Activated CD8-positive, alpha-beta memory T cell treated with anti-CD3 and anti-CD28 coated beads, Interleukin-2, amount 10 ng/mL, durations not matched to agents 7 days and 5 days (primary cell): ENCODE measurements around the gene PPFIA2. TPM values are rescaled to one million over a fixed set of nuclear protein-coding genes. Genes with fewer than 3 reads are reported as not detected.

Experiments used
- ATAC-seq: fragments of 150-1000 bp; cut with Tn5 transposase; one replicate; pipeline ENCODE4 v1.10.0; 2021; ENCODE audit warnings: moderate library complexity
- CTCF ChIA-PET: fragments of 350-600 bp; sonication (Branson Sonifier 250); formaldehyde crosslinking; loops from one replicate; lab custom pipeline; 2021; ENCODE audit warnings: antibody characterized with exemption; lab: Charles Lee
- DNase-seq: peaks from one replicate; pipeline ENCODE4 v3.0.0-alpha.2; 2020
- H3K27ac Mint-ChIP-seq: one replicate; pipeline ENCODE4 v1.8.0; 2021; ENCODE audit warnings: mild to moderate bottlenecking, mixed read lengths
- H3K27me3 Mint-ChIP-seq: one replicate; pipeline ENCODE4 v1.8.0; 2021; ENCODE audit warnings: mixed read lengths
- H3K36me3 Mint-ChIP-seq: one replicate; pipeline ENCODE4 v1.8.0; 2021; ENCODE audit warnings: mild to moderate bottlenecking, mixed read lengths
- H3K4me1 Mint-ChIP-seq: one replicate; pipeline ENCODE4 v1.8.0; 2021; ENCODE audit warnings: mixed read lengths
- H3K4me3 Mint-ChIP-seq: one replicate; pipeline ENCODE4 v1.8.0; 2021; ENCODE audit warnings: mild to moderate bottlenecking, moderate library complexity, mixed read lengths
- H3K9me3 Mint-ChIP-seq: one replicate; pipeline ENCODE4 v1.8.0; 2022; ENCODE audit warnings: low read depth, mixed read lengths
- total RNA-seq, 2 experiments: library from RNA; stranded (reverse); gene quantifications; one replicate each; pipeline ENCODE4 v1.2.3, GENCODE V29; 2021

PPFIA2 gene
- total RNA-seq, 2 experiments from 2014 or later, result not detected

GRCh38 chr12:81440001-81440400, 319.1 kb downstream of the PPFIA2 start:
- CTCF ChIA-PET, result no interaction called here
- H3K27me3 Mint-ChIP-seq, result no peaks in the 10 kb centered on the region
- ATAC-seq, result no peak
- no peak overlapping the region for H3K27ac Mint-ChIP-seq
- no peaks in the 10 kb centered on the region for H3K36me3 Mint-ChIP-seq
- H3K9me3 Mint-ChIP-seq, result no peaks in the 10 kb centered on the region
- no peak for DNase-seq
- H3K4me1 Mint-ChIP-seq, result no peaks in the 10 kb centered on the region
- H3K4me3 Mint-ChIP-seq, result no peak overlapping the region

GRCh38 chr12:81439344-81439743, 319.8 kb downstream of the PPFIA2 start:
- CTCF ChIA-PET, result no interaction called here
- ATAC-seq (no peak), DNase-seq (no peak)
- H3K9me3 Mint-ChIP-seq, result no peaks in the 10 kb centered on the region
- no peaks in the 10 kb centered on the region for H3K4me1 Mint-ChIP-seq
- no peaks in the 10 kb centered on the region for H3K36me3 Mint-ChIP-seq
- H3K27me3 Mint-ChIP-seq, result no peaks in the 10 kb centered on the region
- H3K4me3 Mint-ChIP-seq, result no peak overlapping the region
- no peak overlapping the region for H3K27ac Mint-ChIP-seq

DNA sequence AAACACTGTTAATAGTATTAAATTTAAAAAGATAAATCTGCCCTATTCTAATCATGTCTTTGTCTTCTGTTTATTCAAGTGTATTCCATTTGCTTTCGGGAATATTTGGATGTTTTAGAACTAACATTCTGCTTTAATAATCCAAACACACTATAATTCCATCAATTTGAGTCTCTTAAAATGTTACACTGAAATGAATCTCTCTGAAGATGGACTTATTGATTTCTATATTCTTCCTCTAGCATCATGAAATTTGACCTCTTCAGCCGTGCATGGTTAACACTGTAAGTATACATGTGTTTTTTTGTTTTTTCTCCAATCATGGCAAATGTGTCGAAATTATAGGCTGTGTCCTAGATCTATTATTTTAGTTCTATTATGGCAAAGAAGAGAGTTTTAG, 342.1 kb downstream of the PPFIA2 start:
- no peak for DNase-seq
- H3K9me3 Mint-ChIP-seq, result peaks cover 3% of the 10 kb centered on the region
- H3K4me3 Mint-ChIP-seq, result no peak overlapping the region
- H3K27ac Mint-ChIP-seq, result no peak overlapping the region
- no peaks in the 10 kb centered on the region for H3K27me3 Mint-ChIP-seq
- CTCF ChIA-PET, result no interaction called here
- no peaks in the 10 kb centered on the region for H3K4me1 Mint-ChIP-seq
- no peaks in the 10 kb centered on the region for H3K36me3 Mint-ChIP-seq
- ATAC-seq, result no peak

DNA sequence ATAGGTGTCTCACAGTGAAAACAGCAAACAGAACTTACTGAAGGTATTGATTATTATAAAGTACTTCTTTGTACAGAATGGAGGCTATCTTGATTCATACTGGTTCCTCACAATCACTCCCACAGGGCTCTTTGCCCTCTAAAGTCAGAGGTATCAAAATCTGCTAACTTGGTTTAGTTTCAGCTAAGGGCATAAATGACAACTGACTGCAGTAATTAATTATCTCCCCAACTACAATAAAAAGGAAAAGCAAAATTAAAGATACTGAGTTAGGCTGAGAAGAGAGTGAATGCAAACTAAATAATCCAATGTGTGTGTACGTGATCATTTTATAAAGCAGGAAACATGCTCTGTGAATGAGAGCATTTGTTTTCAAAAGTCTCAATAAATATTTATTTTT, 342.6 kb downstream of the PPFIA2 start:
- no peak overlapping the region for H3K27ac Mint-ChIP-seq
- no peak for ATAC-seq
- no peaks in the 10 kb centered on the region for H3K27me3 Mint-ChIP-seq
- H3K4me3 Mint-ChIP-seq, result no peak overlapping the region
- CTCF ChIA-PET, result no interaction called here
- H3K36me3 Mint-ChIP-seq, result no peaks in the 10 kb centered on the region
- H3K9me3 Mint-ChIP-seq, result peaks cover 2% of the 10 kb centered on the region
- no peaks in the 10 kb centered on the region for H3K4me1 Mint-ChIP-seq
- DNase-seq, result no peak

DNA sequence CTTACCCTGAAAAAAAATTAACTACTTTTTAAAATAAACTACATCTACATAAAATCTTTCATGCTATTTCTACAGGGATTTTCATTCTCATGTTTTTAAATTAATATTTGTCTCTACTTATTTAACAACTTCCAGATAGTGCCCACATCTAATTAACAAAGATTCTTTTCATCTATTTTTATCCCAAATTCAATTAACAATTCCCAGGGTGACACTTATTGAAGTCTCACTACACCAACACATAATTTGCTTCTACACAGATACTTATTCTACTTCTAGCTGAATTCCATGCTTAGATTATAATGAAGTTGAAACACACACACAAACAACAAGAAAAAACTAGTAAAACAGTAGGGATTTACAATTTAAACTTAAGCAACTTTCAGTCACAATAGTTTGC, 344.7 kb downstream of the PPFIA2 start:
- H3K9me3 Mint-ChIP-seq, result peaks cover 2% of the 10 kb centered on the region

GRCh38 chr12:81412940-81413339, 346.2 kb downstream of the PPFIA2 start:
- no peaks in the 10 kb centered on the region for H3K27me3 Mint-ChIP-seq
- CTCF ChIA-PET, result interaction anchor here (0.6 kb wide), 1 partner anchor 25 kb away, joined by 3 read pairs; no protein-coding TSS in a partner anchor
- H3K36me3 Mint-ChIP-seq, result no peaks in the 10 kb centered on the region
- DNase-seq (no peak), ATAC-seq (no peak)
- H3K27ac Mint-ChIP-seq, result no peak overlapping the region
- H3K9me3 Mint-ChIP-seq, result peaks cover 2% of the 10 kb centered on the region
- H3K4me3 Mint-ChIP-seq, result no peak overlapping the region
- no peaks in the 10 kb centered on the region for H3K4me1 Mint-ChIP-seq

More for the DNA sequence above, 344.7 kb downstream of the PPFIA2 start:
- CTCF ChIA-PET, result no interaction called here
- Mint-ChIP-seq H3K36me3 (no peaks in the 10 kb centered on the region), H3K4me1 (no peaks in the 10 kb centered on the region), H3K27ac (no peak overlapping the region), H3K4me3 (no peak overlapping the region), H3K27me3 (no peaks in the 10 kb centered on the region)
- DNase-seq, result no peak
- ATAC-seq, result no peak

DNA sequence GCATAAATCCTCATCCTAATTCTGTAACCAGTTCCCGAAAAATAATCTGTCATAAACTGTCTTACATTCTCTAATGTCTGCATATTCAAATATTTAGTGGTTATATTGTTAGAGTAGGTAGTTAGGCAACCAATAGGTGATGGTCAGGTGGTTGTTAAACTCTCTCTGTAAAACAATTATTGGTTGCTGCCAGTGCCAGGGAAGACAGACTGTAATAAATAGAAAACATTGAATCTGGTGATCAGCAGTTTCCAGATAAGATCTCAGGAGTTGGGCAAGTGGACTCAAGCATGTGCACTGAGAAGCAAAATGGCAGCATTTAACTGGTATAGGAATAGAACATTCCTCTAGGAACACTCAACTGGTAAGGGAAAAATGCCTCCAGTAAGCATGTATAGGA, 355.8 kb downstream of the PPFIA2 start:
- no peaks in the 10 kb centered on the region for H3K36me3 Mint-ChIP-seq
- DNase-seq (no peak), ATAC-seq (no peak)
- no peak overlapping the region for H3K27ac Mint-ChIP-seq
- no peaks in the 10 kb centered on the region for H3K27me3 Mint-ChIP-seq
- H3K4me1 Mint-ChIP-seq, result no peaks in the 10 kb centered on the region
- peaks cover 8% of the 10 kb centered on the region for H3K9me3 Mint-ChIP-seq
- CTCF ChIA-PET, result no interaction called here
- H3K4me3 Mint-ChIP-seq, result no peak overlapping the region

- no peaks in the 10 kb centered on the region for H3K4me1 Mint-ChIP-seq
- no peak overlapping the region for H3K27ac Mint-ChIP-seq
- H3K9me3 Mint-ChIP-seq, result peaks cover 6% of the 10 kb centered on the region
- no peaks in the 10 kb centered on the region for H3K36me3 Mint-ChIP-seq
- no peaks in the 10 kb centered on the region for H3K27me3 Mint-ChIP-seq
- ATAC-seq (no peak), DNase-seq (no peak)
- H3K4me3 Mint-ChIP-seq, result no peak overlapping the region
- CTCF ChIA-PET, result no interaction called here
These were observed 357.9 kb downstream of the PPFIA2 start for GRCh38 chr12:81401241-81401640.

DNA sequence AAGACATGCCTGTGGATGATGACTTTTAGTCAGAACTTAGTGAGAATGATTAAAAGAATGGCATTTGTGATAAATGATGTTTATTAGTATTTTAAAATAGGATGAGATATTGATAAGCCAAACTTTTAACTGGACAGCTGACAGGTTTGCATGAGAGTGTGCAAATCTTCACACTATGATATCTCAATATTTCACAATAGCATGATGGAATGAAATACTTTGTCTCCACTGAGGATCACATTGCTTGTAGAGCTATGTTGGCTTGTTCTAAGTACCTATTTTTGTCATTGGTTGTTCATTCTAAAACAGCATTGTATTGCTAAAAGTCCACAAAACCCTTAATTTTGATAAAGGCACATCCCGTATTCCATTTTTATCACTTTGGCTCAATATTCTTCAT, 359.1 kb downstream of the PPFIA2 start:
- no peak for DNase-seq
- ATAC-seq, result no peak
- Mint-ChIP-seq H3K9me3 (peaks cover 9% of the 10 kb centered on the region), H3K36me3 (no peaks in the 10 kb centered on the region), H3K27me3 (no peaks in the 10 kb centered on the region), H3K4me3 (no peak overlapping the region), H3K27ac (no peak overlapping the region), H3K4me1 (no peaks in the 10 kb centered on the region)
- CTCF ChIA-PET, result no interaction called here

- Mint-ChIP-seq H3K27ac (no peak overlapping the region), H3K36me3 (no peaks in the 10 kb centered on the region), H3K4me3 (no peak overlapping the region), H3K27me3 (no peaks in the 10 kb centered on the region), H3K4me1 (no peaks in the 10 kb centered on the region), H3K9me3 (peaks cover 7% of the 10 kb centered on the region)
- CTCF ChIA-PET, result no interaction called here
- DNase-seq (no peak), ATAC-seq (no peak)
These were observed 363.7 kb downstream of the PPFIA2 start for GRCh38 chr12:81395431-81395830.

GRCh38 chr12:81389550-81390099, 369.5 kb downstream of the PPFIA2 start:
- Mint-ChIP-seq H3K9me3 (peaks cover 2% of the 10 kb centered on the region), H3K27me3 (no peaks in the 10 kb centered on the region), H3K36me3 (no peaks in the 10 kb centered on the region), H3K4me1 (no peaks in the 10 kb centered on the region), H3K4me3 (no peak overlapping the region), H3K27ac (no peak overlapping the region)
- no peak for DNase-seq
- CTCF ChIA-PET, result no interaction called here
- ATAC-seq, result no peak

- ATAC-seq (no peak), DNase-seq (no peak)
- CTCF ChIA-PET, result no interaction called here
- no peak overlapping the region for H3K4me3 Mint-ChIP-seq
- no peaks in the 10 kb centered on the region for H3K27me3 Mint-ChIP-seq
- H3K36me3 Mint-ChIP-seq, result no peaks in the 10 kb centered on the region
- H3K27ac Mint-ChIP-seq, result no peak overlapping the region
- peaks cover 2% of the 10 kb centered on the region for H3K9me3 Mint-ChIP-seq
- no peaks in the 10 kb centered on the region for H3K4me1 Mint-ChIP-seq
These were observed 373.0 kb downstream of the PPFIA2 start for GRCh38 chr12:81386101-81386500.

DNA sequence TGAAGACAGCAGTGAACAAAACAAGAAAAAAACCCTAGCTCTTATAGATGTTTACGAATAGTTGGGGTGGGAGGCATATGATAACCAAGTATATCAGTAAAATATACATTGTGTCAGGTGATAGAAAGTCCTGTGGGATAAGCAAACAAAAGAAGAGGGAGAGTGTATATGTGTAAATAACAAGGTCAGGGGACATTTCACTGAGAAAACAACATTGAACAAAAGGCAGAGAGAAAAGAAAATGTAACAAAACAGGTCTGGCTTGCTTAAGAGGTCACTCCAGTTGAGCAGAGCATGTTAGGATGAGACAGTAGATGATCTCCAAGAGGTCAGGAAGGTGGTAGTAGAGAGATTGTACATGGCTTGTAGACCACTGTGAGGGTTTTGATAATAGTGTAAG, 377.2 kb downstream of the PPFIA2 start:
- no peaks in the 10 kb centered on the region for H3K4me1 Mint-ChIP-seq
- CTCF ChIA-PET, result no interaction called here
- H3K27me3 Mint-ChIP-seq, result no peaks in the 10 kb centered on the region
- no peak for DNase-seq
- no peak overlapping the region for H3K27ac Mint-ChIP-seq
- peaks cover 9% of the 10 kb centered on the region for H3K9me3 Mint-ChIP-seq
- H3K4me3 Mint-ChIP-seq, result no peak overlapping the region
- no peak for ATAC-seq
- H3K36me3 Mint-ChIP-seq, result no peaks in the 10 kb centered on the region

GRCh38 chr12:81378601-81379285, 380.4 kb downstream of the PPFIA2 start:
- Mint-ChIP-seq H3K4me3 (no peak overlapping the region), H3K27ac (no peak overlapping the region), H3K36me3 (no peaks in the 10 kb centered on the region), H3K27me3 (no peaks in the 10 kb centered on the region), H3K9me3 (peaks cover 7% of the 10 kb centered on the region), H3K4me1 (no peaks in the 10 kb centered on the region)
- CTCF ChIA-PET, result no interaction called here
- no peak for ATAC-seq
- DNase-seq, result no peak
